Measurements from ENCODE around the gene TAS2R8.

DNA sequence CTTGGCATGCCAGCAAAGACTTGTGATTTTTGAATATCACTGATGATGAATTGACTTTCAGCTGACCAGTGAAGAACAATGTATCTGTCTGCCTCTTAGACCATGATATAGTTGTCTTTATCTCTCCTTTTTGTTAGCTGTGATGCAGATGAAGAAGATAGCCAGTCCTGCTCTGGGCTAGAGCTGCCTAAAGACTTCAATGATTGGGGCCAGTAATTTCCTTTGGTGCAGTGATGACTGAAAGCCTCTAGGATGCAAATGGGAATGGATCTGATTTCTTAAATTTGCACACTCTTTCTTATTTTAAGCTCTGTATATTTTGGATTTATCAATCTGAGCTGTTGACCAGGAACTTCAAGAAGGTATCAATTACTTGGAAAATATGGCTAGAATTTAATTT lies 3.0 kb upstream of the TAS2R8 start, which contains the start of gene TAS2R9:
- TF ChIP-seq CTCF (IDR thresholded peaks at IDR 0.05; ENCODE audit: insufficient read depth, low read length, poor library complexity, severe bottlenecking) (no peak), EZH2phosphoT487 (conservative IDR thresholded peaks at IDR 0.05; ENCODE audit: low read length) (no peak)

Measured in SU-DHL-6 (cell line).